ENCODE data around the gene PLXNA4.

DNA sequence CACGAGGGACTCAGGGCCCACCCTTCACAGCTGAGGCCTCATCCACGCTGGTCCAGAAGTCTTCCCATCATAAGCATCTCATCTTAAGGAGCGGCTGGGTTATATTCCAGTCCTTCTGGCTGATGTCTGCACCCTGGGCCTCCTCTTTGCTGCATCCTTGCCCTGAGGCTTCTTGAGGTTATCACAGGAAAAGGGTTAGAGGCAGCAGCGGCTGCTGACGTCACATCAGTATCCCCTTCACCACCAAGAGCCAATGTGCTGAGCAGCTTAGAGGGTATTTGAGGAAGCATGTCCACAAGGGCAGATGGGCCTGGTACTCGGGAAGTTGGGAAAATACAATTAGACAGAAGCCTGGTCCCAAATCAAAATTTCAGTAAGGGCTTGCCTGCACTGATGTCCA is 125.1 kb downstream of the PLXNA4 start:
- TF ChIP-seq, protein P1, sequence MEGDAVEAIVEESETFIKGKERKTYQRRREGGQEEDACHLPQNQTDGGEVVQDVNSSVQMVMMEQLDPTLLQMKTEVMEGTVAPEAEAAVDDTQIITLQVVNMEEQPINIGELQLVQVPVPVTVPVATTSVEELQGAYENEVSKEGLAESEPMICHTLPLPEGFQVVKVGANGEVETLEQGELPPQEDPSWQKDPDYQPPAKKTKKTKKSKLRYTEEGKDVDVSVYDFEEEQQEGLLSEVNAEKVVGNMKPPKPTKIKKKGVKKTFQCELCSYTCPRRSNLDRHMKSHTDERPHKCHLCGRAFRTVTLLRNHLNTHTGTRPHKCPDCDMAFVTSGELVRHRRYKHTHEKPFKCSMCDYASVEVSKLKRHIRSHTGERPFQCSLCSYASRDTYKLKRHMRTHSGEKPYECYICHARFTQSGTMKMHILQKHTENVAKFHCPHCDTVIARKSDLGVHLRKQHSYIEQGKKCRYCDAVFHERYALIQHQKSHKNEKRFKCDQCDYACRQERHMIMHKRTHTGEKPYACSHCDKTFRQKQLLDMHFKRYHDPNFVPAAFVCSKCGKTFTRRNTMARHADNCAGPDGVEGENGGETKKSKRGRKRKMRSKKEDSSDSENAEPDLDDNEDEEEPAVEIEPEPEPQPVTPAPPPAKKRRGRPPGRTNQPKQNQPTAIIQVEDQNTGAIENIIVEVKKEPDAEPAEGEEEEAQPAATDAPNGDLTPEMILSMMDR (IDR thresholded peaks at IDR 0.05), result no peak
- no peak for TF ChIP-seq EZH2 (IDR thresholded peaks at IDR 0.05; ENCODE audit: borderline replicate concordance, insufficient read depth, low read depth, low read length, poor library complexity, severe bottlenecking)

Data from B cell (primary cell).